ENCODE results near the gene DLG1. TPM values are rescaled to one million over a fixed set of nuclear protein-coding genes. Genes with fewer than 3 reads are reported as not detected.
"Not testable (repeated sequence)": the region's sequence is repeated elsewhere in the genome, so short reads cannot be mapped to it uniquely, and the experiment has no call there.

Gene DLG1
- total and polyA plus RNA-seq, 12 donors, result 14.1 to 74.6 (median 58.4) TPM

GRCh38 chr3:197197334-197197733 lies 101.1 kb downstream of the DLG1 start:
- H3K27ac ChIP-seq, result no peak overlapping the region
- H3K4me1 ChIP-seq (replicated peaks in 1 of 2), result no peaks in the 10 kb centered on the region
- H3K4me3 ChIP-seq, result no peak overlapping the region
- no peak for TF ChIP-seq POLR2A (IDR thresholded peaks at IDR 0.05)
- TF ChIP-seq CTCF (IDR thresholded peaks at IDR 0.05), result no peak
- H3K9me3 ChIP-seq (replicated peaks in 1 of 3), result no peaks in the 10 kb centered on the region
- H3K36me3 ChIP-seq (replicated peaks in 1 of 2), result no peaks in the 10 kb centered on the region
- no peak for DNase-seq
- 96 to 99% (median 98%) methylated on average over 2 of the region's 2 CpGs for WGBS, 4 donors
- intact Hi-C loops (cut with DNase I), result no loop called here
- no peaks in the 10 kb centered on the region for H3K27me3 ChIP-seq

- no peak for DNase-seq
Observed at GRCh38 chr3:197196192-197196591, 102.2 kb downstream of the DLG1 start.

GRCh38 chr3:197195326-197195725 lies 103.1 kb downstream of the DLG1 start:
- DNase-seq, result no peak

More at GRCh38 chr3:197196192-197196591, 102.2 kb downstream of the DLG1 start:
- Histone ChIP-seq H3K4me3 (no peak overlapping the region), H3K27ac (no peak overlapping the region), H3K36me3 (replicated peaks in 1 of 2) (no peaks in the 10 kb centered on the region), H3K27me3 (no peaks in the 10 kb centered on the region), H3K9me3 (replicated peaks in 1 of 3) (no peaks in the 10 kb centered on the region), H3K4me1 (replicated peaks in 1 of 2) (peaks cover 0 to 3% of the 10 kb centered on the region in 2 donors)
- intact Hi-C loops (cut with DNase I), result no loop called here
- WGBS, 4 donors, result 88 to 90% (median 89%) methylated on average over 3 of the region's 3 CpGs
- no peak for TF ChIP-seq CTCF (IDR thresholded peaks at IDR 0.05)
- TF ChIP-seq POLR2A (IDR thresholded peaks at IDR 0.05), result no peak

GRCh38 chr3:197193759-197194158 lies 104.7 kb downstream of the DLG1 start:
- 89 to 100% (median 97%) methylated on average over 3 of the region's 3 CpGs for WGBS, 4 donors
- intact Hi-C loops (cut with DNase I); H3K36me3 ChIP-seq (replicated peaks in 1 of 2): not testable (repeated sequence)

More at GRCh38 chr3:197195326-197195725, 103.1 kb downstream of the DLG1 start:
- Histone ChIP-seq H3K27me3 (no peaks in the 10 kb centered on the region), H3K27ac (no peak overlapping the region), H3K4me3 (no peak overlapping the region), H3K36me3 (replicated peaks in 1 of 2) (no peaks in the 10 kb centered on the region), H3K9me3 (replicated peaks in 1 of 3) (no peaks in the 10 kb centered on the region), H3K4me1 (replicated peaks in 1 of 2) (peaks cover 0 to 5% of the 10 kb centered on the region in 2 donors)
- WGBS, 4 donors, result 96 to 100% (median 100%) methylated on average over 1 of the region's 1 CpG
- intact Hi-C loops (cut with DNase I), result no loop called here
- TF ChIP-seq POLR2A (IDR thresholded peaks at IDR 0.05) (no peak), CTCF (IDR thresholded peaks at IDR 0.05) (no peak)

GRCh38 chr3:197191897-197192296 lies 106.5 kb downstream of the DLG1 start:
- WGBS, 4 donors, result 96 to 100% (median 98%) methylated on average over 2 of the region's 2 CpGs
- no peaks in the 10 kb centered on the region for H3K27me3 ChIP-seq
- intact Hi-C loops (cut with DNase I), result no loop called here
- no peak for DNase-seq
- H3K36me3 ChIP-seq (replicated peaks in 1 of 2), result no peaks in the 10 kb centered on the region
- no peak overlapping the region for H3K4me3 ChIP-seq
- no peak overlapping the region for H3K27ac ChIP-seq
- TF ChIP-seq POLR2A (IDR thresholded peaks at IDR 0.05) (no peak), CTCF (IDR thresholded peaks at IDR 0.05) (no peak)
- no peaks in the 10 kb centered on the region for H3K9me3 ChIP-seq (replicated peaks in 1 of 3)
- peaks cover 0 to 9% of the 10 kb centered on the region in 2 donors for H3K4me1 ChIP-seq (replicated peaks in 1 of 2)

More at GRCh38 chr3:197193759-197194158, 104.7 kb downstream of the DLG1 start:
- not testable (repeated sequence) for DNase-seq; H3K4me3 ChIP-seq; H3K27ac ChIP-seq; H3K27me3 ChIP-seq; H3K9me3 ChIP-seq (replicated peaks in 1 of 3); H3K4me1 ChIP-seq (replicated peaks in 1 of 2)

Measured in adrenal gland (tissue), 12 donors.